H1 (cell line): ENCODE data around the gene B4GALT5. TPM values are rescaled to one million over a fixed set of nuclear protein-coding genes. Genes with fewer than 3 reads are reported as not detected.

Source experiments
- CTCF ChIA-PET: fragments of 300-600 bp; sonication (Branson Sonifier 250); formaldehyde crosslinking; loops from one replicate; lab custom pipeline; 2021; ENCODE audit not compliant: partially characterized antibody; lab: Charles Lee
- POLR2A ChIA-PET: fragments of 300-600 bp; sonication (Branson Sonifier 250); formaldehyde crosslinking; loops from one replicate; lab custom pipeline; 2021; ENCODE audit warnings: inconsistent platforms; ENCODE audit not compliant: partially characterized antibody; lab: Charles Lee
- DNase-seq, 2 experiments: peaks; one replicate each; pipeline versions ENCODE4 v3.0.0 to v3.0.0-alpha.2; 2010 to 2022; ENCODE audit warnings: low spot score in 2 of 2, low read depth in 1 of 2, mixed read lengths in 1 of 2
- FAIRE-seq: peaks from 2 replicates; lab custom pipeline; 2011; peaks lifted over from hg19 to GRCh38; lab: Jason Lieb, UNC
- H2AFZ ChIP-seq: 2 replicates; pipeline ENCODE4 v1.8.1; 2012; ENCODE audit warnings: low read length, inconsistent platforms
- H2AK5ac ChIP-seq: 2 replicates; pipeline ENCODE4 v1.6.1; 2013; ENCODE audit warnings: low read depth, low read length
- H2BK120ac ChIP-seq: replicated peaks from 2 replicates; pipeline ENCODE3; 2013; ENCODE audit warnings: low read depth, low read length, inconsistent platforms
- H2BK12ac ChIP-seq: 2 replicates; pipeline ENCODE4 v1.6.1; 2013; ENCODE audit warnings: low read depth, low read length
- H2BK15ac ChIP-seq: 2 replicates; pipeline ENCODE4 v1.6.1; 2013; ENCODE audit warnings: low read length
- H2BK20ac ChIP-seq: 2 replicates; pipeline ENCODE4 v1.6.1; 2013; ENCODE audit warnings: low read length
- H2BK5ac ChIP-seq: 2 replicates; pipeline ENCODE4 v1.6.1; 2013; ENCODE audit warnings: low read depth, low read length
- H3K14ac ChIP-seq: 2 replicates; pipeline ENCODE4 v1.6.1; 2013; ENCODE audit warnings: inconsistent platforms; ENCODE audit not compliant: insufficient read length
- H3K18ac ChIP-seq: 2 replicates; pipeline ENCODE4 v1.6.1; 2013; ENCODE audit warnings: low read length; ENCODE audit errors: extremely low read depth
- H3K23ac ChIP-seq: 2 replicates; pipeline ENCODE4 v1.6.1; 2013; ENCODE audit warnings: inconsistent platforms; ENCODE audit not compliant: insufficient read length
- H3K23me2 ChIP-seq: 2 replicates; pipeline ENCODE4 v1.6.1; 2013; ENCODE audit warnings: low read depth, low read length
- H3K27ac ChIP-seq: 2 replicates; pipeline ENCODE4 v1.6.1; 2011; ENCODE audit warnings: low read depth, low read length, inconsistent platforms
- H3K27me3 ChIP-seq, 4 experiments: replicated peaks in 1 of 4; 1 replicate in 1 of 4; 2 replicates in 3 of 4; pipeline versions ENCODE4 v1.6.1 to v1.8.1; 2011 to 2013; ENCODE audit warnings: low read length in 3 of 4, mild to moderate bottlenecking in 3 of 4, inconsistent platforms in 2 of 4, mixed read lengths in 2 of 4, moderate library complexity in 1 of 4; ENCODE audit not compliant: control insufficient read depth in 3 of 4, insufficient read depth in 3 of 4; ENCODE audit errors: extremely low read depth in 1 of 4
- H3K36me3 ChIP-seq, 4 experiments: 2 replicates each; pipeline versions ENCODE4 v1.6.1 to v1.8.1; 2011 to 2013; ENCODE audit warnings: mild to moderate bottlenecking in 4 of 4, low read length in 3 of 4, moderate library complexity in 2 of 4, control low read depth in 1 of 4, inconsistent platforms in 1 of 4; ENCODE audit not compliant: insufficient read depth in 4 of 4, control insufficient read depth in 2 of 4
- H3K4ac ChIP-seq: replicated peaks from 2 replicates; pipeline ENCODE3; 2013; ENCODE audit warnings: low read length, low read depth, mixed read lengths, inconsistent platforms; ENCODE audit not compliant: insufficient read length
- H3K4me1 ChIP-seq, 4 experiments: replicated peaks in 1 of 4; 1 replicate in 1 of 4; 2 replicates in 3 of 4; pipeline versions ENCODE4 v1.6.1 to v1.8.1; 2011 to 2013; ENCODE audit warnings: low read length in 3 of 4, inconsistent platforms in 2 of 4, mixed read lengths in 1 of 4; ENCODE audit not compliant: insufficient read depth in 4 of 4, control insufficient read depth in 3 of 4
- H3K4me2 ChIP-seq, 2 experiments: 2 replicates each; pipeline versions ENCODE4 v1.6.1 to v1.8.1; 2011 to 2013; ENCODE audit warnings: low read depth in 2 of 2, low read length in 2 of 2, control low read depth in 1 of 2, inconsistent platforms in 1 of 2, mild to moderate bottlenecking in 1 of 2; ENCODE audit not compliant: insufficient read depth in 1 of 2
- H3K4me3 ChIP-seq, 4 experiments: fragments of 200-600, 300-600 bp in 1 of 4; sonication (generic), shearing (Covaris generic), sonication (Bioruptor Twin) in 1 of 4; 2 replicates each; pipeline versions ENCODE4 v1.5.1 to v1.8.1; 2011 to 2016; ENCODE audit warnings: low read length in 4 of 4, low read depth in 3 of 4, control low read depth in 2 of 4, inconsistent platforms in 2 of 4, mild to moderate bottlenecking in 2 of 4, mixed read lengths in 1 of 4, moderate library complexity in 1 of 4; ENCODE audit not compliant: insufficient read depth in 2 of 4; ENCODE audit errors: extremely low read depth in 1 of 4
- H3K56ac ChIP-seq: replicated peaks from 2 replicates; pipeline ENCODE3; 2013; ENCODE audit warnings: low read depth, mild to moderate bottlenecking, mixed read lengths, low read length, inconsistent platforms; ENCODE audit not compliant: insufficient read length
- H3K79me1 ChIP-seq: 2 replicates; pipeline ENCODE4 v1.6.1; 2013; ENCODE audit warnings: low read depth, low read length, control low read depth
- H3K79me2 ChIP-seq, 2 experiments: 2 replicates each; pipeline versions ENCODE4 v1.6.1 to v1.8.1; 2012 to 2013; ENCODE audit warnings: low read length in 2 of 2, mild to moderate bottlenecking in 2 of 2, inconsistent platforms in 1 of 2; ENCODE audit not compliant: insufficient read depth in 2 of 2, control insufficient read depth in 1 of 2
- H3K9ac ChIP-seq, 4 experiments: replicated peaks in 1 of 4; 1 replicate in 1 of 4; 2 replicates in 3 of 4; pipeline versions ENCODE4 v1.6.1 to v1.8.1; 2011 to 2013; ENCODE audit warnings: low read depth in 3 of 4, low read length in 3 of 4, control low read depth in 2 of 4, mild to moderate bottlenecking in 2 of 4, moderate library complexity in 2 of 4, inconsistent platforms in 1 of 4; ENCODE audit errors: extremely low read depth in 1 of 4
- H3K9me3 ChIP-seq, 2 experiments: 2 replicates each; pipeline versions ENCODE4 v1.6.1 to v1.8.1; 2012 to 2013; ENCODE audit warnings: mild to moderate bottlenecking in 2 of 2, moderate library complexity in 2 of 2, control low read depth in 1 of 2, inconsistent platforms in 1 of 2, low read depth in 1 of 2, low read length in 1 of 2, mixed read lengths in 1 of 2; ENCODE audit not compliant: insufficient read depth in 2 of 2
- H4K20me1 ChIP-seq, 2 experiments: replicated peaks in 1 of 2; 2 replicates each; pipeline versions ENCODE3 to v1.8.1; 2011 to 2013; ENCODE audit warnings: inconsistent platforms in 2 of 2, low read length in 2 of 2, mild to moderate bottlenecking in 1 of 2; ENCODE audit not compliant: insufficient read depth in 2 of 2, control insufficient read depth in 1 of 2
- H4K5ac ChIP-seq: 2 replicates; pipeline ENCODE4 v1.6.1; 2013; ENCODE audit warnings: low read length, low read depth, mixed read lengths, inconsistent platforms; ENCODE audit not compliant: insufficient read length
- H4K8ac ChIP-seq: 2 replicates; pipeline ENCODE4 v1.8.0; 2013; ENCODE audit warnings: mild to moderate bottlenecking, moderate library complexity, low read length, inconsistent platforms; ENCODE audit not compliant: insufficient read depth; ENCODE audit errors: extremely low read depth
- H4K91ac ChIP-seq: replicated peaks from 2 replicates; pipeline ENCODE3; 2013; ENCODE audit warnings: low read length, mixed read lengths, inconsistent platforms; ENCODE audit not compliant: insufficient read length
- CBX8 ChIP-seq: fragments of 300-800, 300-1000 bp; sonication (generic); IDR thresholded peaks from 2 replicates; pipeline ENCODE4 v1.7.1; 2016; ENCODE audit warnings: low read depth, low read length, borderline replicate concordance
- SP2 ChIP-seq: IDR thresholded peaks from 2 replicates; pipeline ENCODE4 v1.6.1; 2012; ENCODE audit warnings: mild to moderate bottlenecking, low read length, inconsistent platforms
- WGBS, 2 experiments: shearing (Covaris generic) in 1 of 2; methylation state at CpG; one replicate each; pipeline versions ENCODE4 v1.1.6 to v1.1.7; 2013 to 2015; ENCODE audit warnings: low lambda C conversion rate in 2 of 2, mixed read lengths in 2 of 2, inconsistent platforms in 1 of 2, low coverage in 1 of 2, missing lambda C conversion rate in 1 of 2; ENCODE audit not compliant: insufficient replicate concordance in 2 of 2, insufficient coverage in 1 of 2, insufficient read length in 1 of 2; ENCODE audit errors: extremely low coverage in 1 of 2, missing lambda C conversion rate in 1 of 2; 5-methylcytosine and 5-hydroxymethylcytosine counted together
- polyA plus RNA-seq, 7 experiments: library from polyadenylated mRNA; depleted of rRNA in 3 of 7; stranded (reverse) in 5 of 7; unstranded in 2 of 7; fragments of >200 nt in 5 of 7; fragments of 200-250 nt in 2 of 7; gene quantifications; 1 replicate in 5 of 7; 2 replicates in 1 of 7; 4 replicates in 1 of 7; pipeline versions ENCODE4 v1.2.1 to v1.2.3, GENCODE V29; 2011 to 2013; ENCODE audit warnings: missing spikeins in 2 of 7, mixed read lengths in 2 of 7
- total RNA-seq: library from RNA; stranded (reverse); fragmentation: NEBNext Ultra II Directional; extraction: Animal tissue kit (Norgen Biotek cat#: 25700); gene quantifications from 2 replicates; pipeline ENCODE4 v1.2.1, GENCODE V29; 2021

Gene B4GALT5
- total and polyA plus RNA-seq, 2 of the 8 experiments (the other 6 are each of a cell fraction or from before 2014, with no cell fraction given): 46.5 to 75.4 TPM

GRCh38 chr20:49608752-49609670 lies 104.7 kb downstream of the B4GALT5 start:
- H3K4me2 ChIP-seq: peak overlapping the region; percentile 0 to 81; a peak in 3 of 4 replicates
- H2BK20ac ChIP-seq: no peak overlapping the region
- no peak overlapping the region for H3K23ac ChIP-seq
- H4K20me1 ChIP-seq: no peaks in the 10 kb centered on the region
- H2AFZ ChIP-seq: no peak overlapping the region
- H3K18ac ChIP-seq: no peak overlapping the region
- no peaks in the 10 kb centered on the region for H3K79me1 ChIP-seq
- H3K9ac ChIP-seq: no peak overlapping the region
- H3K79me2 ChIP-seq: no peaks in the 10 kb centered on the region
- H2AK5ac ChIP-seq: no peak overlapping the region
- H3K4me1 ChIP-seq: peaks cover 0 to 3% (median 2%) of the 10 kb centered on the region in 4 experiments; a peak in 1 of 7 replicates
- no peak overlapping the region; the same call in 1 of the 2 replicates for H2BK15ac ChIP-seq
- no peaks in the 10 kb centered on the region for H3K36me3 ChIP-seq
- peaks cover 5% of the 10 kb centered on the region; the same call in 1 of the 2 replicates for H3K23me2 ChIP-seq
- H4K91ac ChIP-seq: no peak overlapping the region
- WGBS, 2 experiments: 18% methylated on average over 17 of the region's 17 CpGs; no CpG with 5 or more reads in 1 of the 2 experiments
- no peak overlapping the region for H3K14ac ChIP-seq
- H3K27me3 ChIP-seq: no peaks in the 10 kb centered on the region
- H3K56ac ChIP-seq: no peak overlapping the region
- FAIRE-seq (no peak), DNase-seq (peak; percentile 49 to 90)
- no peaks in the 10 kb centered on the region for H3K9me3 ChIP-seq
- no peak overlapping the region for H2BK120ac ChIP-seq
- H2BK12ac ChIP-seq: no peak overlapping the region
- ChIA-PET POLR2A (interaction anchor here (0.9 to 1.8 kb wide), 3 partner anchors 67 to 280 kb away, joined by 3 to 6 read pairs (median 4); no protein-coding TSS in a partner anchor), CTCF (interaction anchor here (0.5 to 23.7 kb wide), 100 partner anchors 8 to 459 kb away, joined by 3 to 665 read pairs (median 4); no protein-coding TSS in a partner anchor)
- no peak overlapping the region for H3K27ac ChIP-seq
- H3K4me3 ChIP-seq: peak overlapping the region in 2 of 4 experiments; percentile 19 to 46; a peak in 2 of 8 replicates
- no peak overlapping the region for H2BK5ac ChIP-seq
- no peak overlapping the region for H4K8ac ChIP-seq
- no peak overlapping the region for H3K4ac ChIP-seq
- H4K5ac ChIP-seq: no peak overlapping the region
- TF ChIP-seq CBX8 (no peak), SP2 (no peak)
